ENCODE data around the gene SLC36A1.

- TF ChIP-seq POLR2A (IDR thresholded peaks at IDR 0.05) (no peak), CTCF (IDR thresholded peaks at IDR 0.05) (no peak)
These were observed 86.9 kb downstream of the SLC36A1 start for GRCh38 chr5:151534350-151534749.
